Caco-2 (cell line): ENCODE data around the gene KLK14. TPM values are rescaled to one million over a fixed set of nuclear protein-coding genes. Genes with fewer than 3 reads are reported as not detected.

ENCODE experiments used
- BruUV-seq: library from RNA; stranded (reverse); fragments of 400-500 nt; replicated peaks from 2 replicates; lab custom pipeline; 2021; lab: Mats Ljungman, UMichigan
- CTCF ChIA-PET: fragments of 300-600 bp; sonication (Branson Sonifier 250); formaldehyde crosslinking; loops from one replicate; lab custom pipeline; 2022; ENCODE audit warnings: antibody characterized with exemption; lab: Charles Lee
- POLR2A ChIA-PET: fragments of 300-600 bp; sonication (Branson Sonifier 250); formaldehyde crosslinking; loops from one replicate; lab custom pipeline; 2022; ENCODE audit warnings: antibody characterized with exemption; lab: Charles Lee
- DNase-seq, 2 experiments: peaks; one replicate each; pipeline versions ENCODE4 v3.0.0 to v3.0.0-alpha.2; 2020 to 2022
- H3K27me3 ChIP-seq: replicated peaks from 2 replicates; pipeline ENCODE4 v1.6.0; 2011; ENCODE audit warnings: low read length; ENCODE audit not compliant: control insufficient read depth, insufficient read depth
- H3K36me3 ChIP-seq: 2 replicates; pipeline ENCODE4 v1.5.1; 2011; ENCODE audit warnings: low read length; ENCODE audit not compliant: control insufficient read depth, insufficient read depth
- H3K4me1 ChIP-seq: fragments of 250-450 bp; sonication (Bioruptor Pico); 2 replicates; pipeline ENCODE4 v1.5.1; 2020; ENCODE audit warnings: mild to moderate bottlenecking
- H3K4me3 ChIP-seq: 2 replicates; pipeline ENCODE4 v1.5.1; 2011; ENCODE audit warnings: low read depth, mild to moderate bottlenecking, control low read depth, low read length
- H3K9me3 ChIP-seq: fragments of 250-450 bp; sonication (Bioruptor Pico); 2 replicates; pipeline ENCODE4 v1.5.1; 2020; ENCODE audit warnings: mild to moderate bottlenecking, moderate library complexity
- H3K27ac Mint-ChIP-seq: one replicate; pipeline ENCODE4 v1.8.0; 2022; ENCODE audit warnings: mixed read lengths; ENCODE audit not compliant: unreplicated experiment
- H3K27me3 Mint-ChIP-seq: one replicate; pipeline ENCODE4 v1.8.0; 2022; ENCODE audit warnings: mixed read lengths; ENCODE audit not compliant: insufficient read depth, unreplicated experiment
- H3K36me3 Mint-ChIP-seq: one replicate; pipeline ENCODE4 v1.8.0; 2022; ENCODE audit warnings: mild to moderate bottlenecking, mixed read lengths; ENCODE audit not compliant: insufficient read depth, unreplicated experiment
- H3K4me1 Mint-ChIP-seq: one replicate; pipeline ENCODE4 v1.8.0; 2022; ENCODE audit warnings: low read depth, mixed read lengths; ENCODE audit not compliant: unreplicated experiment
- H3K4me3 Mint-ChIP-seq: one replicate; pipeline ENCODE4 v1.8.0; 2022; ENCODE audit warnings: mild to moderate bottlenecking, moderate library complexity, mixed read lengths; ENCODE audit not compliant: unreplicated experiment
- H3K9me3 Mint-ChIP-seq: one replicate; pipeline ENCODE4 v1.8.0; 2022; ENCODE audit warnings: mixed read lengths; ENCODE audit not compliant: unreplicated experiment
- CTCF ChIP-seq, 2 experiments: fragments of 200-600 bp in 1 of 2; IDR thresholded peaks; 1 replicate in 1 of 2; 2 replicates in 1 of 2; pipeline versions ENCODE4 v1.5.1 to v1.8.0; 2011 to 2022; ENCODE audit warnings: antibody characterized with exemption in 1 of 2, control low read depth in 1 of 2, inconsistent platforms in 1 of 2, low read depth in 1 of 2, low read length in 1 of 2, mild to moderate bottlenecking in 1 of 2, moderate library complexity in 1 of 2; ENCODE audit not compliant: insufficient read depth in 1 of 2, severe bottlenecking in 1 of 2, unreplicated experiment in 1 of 2
- intact Hi-C: fragments of 100-400 bp; cut with micrococcal nuclease; formaldehyde crosslinking; loops from one replicate; pipeline ENCODE4 v1.10.0; 2022; ENCODE audit not compliant: unreplicated experiment
- total RNA-seq: library from RNA; stranded (reverse); gene quantifications from 2 replicates; pipeline ENCODE4 v1.2.3, GENCODE V29; 2022

KLK14 gene
- total RNA-seq, 1 experiment from 2014 or later = not detected

GRCh38 chr19:51111606-51112005, 28.9 kb upstream of the KLK14 start:
- Mint-ChIP-seq H3K27ac (no peak overlapping the region), H3K27me3 (peaks cover 3% of the 10 kb centered on the region), H3K4me1 (peaks cover 9% of the 10 kb centered on the region), H3K9me3 (no peaks in the 10 kb centered on the region), H3K4me3 (no peak overlapping the region), H3K36me3 (peaks cover 18% of the 10 kb centered on the region)
- intact Hi-C loops = no loop called here
- no peaks in the 10 kb centered on the region for H3K36me3 ChIP-seq
- H3K27me3 ChIP-seq = no peaks in the 10 kb centered on the region
- peak in 1 of 2 experiments; percentile 17 for TF ChIP-seq CTCF (IDR thresholded peaks at IDR 0.05; ENCODE audit: insufficient read depth in 1 of 2, low read depth in 1 of 2, low read length in 1 of 2, severe bottlenecking in 1 of 2, unreplicated experiment in 1 of 2)
- DNase-seq = peak in 1 of 2 experiments; percentile 36
- H3K4me3 ChIP-seq = no peak overlapping the region
- BruUV-seq = no TSS peak
- H3K4me1 ChIP-seq = no peaks in the 10 kb centered on the region
- CTCF ChIA-PET = no interaction called here
- no peaks in the 10 kb centered on the region for H3K9me3 ChIP-seq
- POLR2A ChIA-PET = no interaction called here

GRCh38 chr19:51110666-51110971, 27.9 kb upstream of the KLK14 start:
- Histone ChIP-seq H3K4me1 (no peaks in the 10 kb centered on the region), H3K9me3 (no peaks in the 10 kb centered on the region), H3K36me3 (no peaks in the 10 kb centered on the region), H3K27me3 (no peaks in the 10 kb centered on the region), H3K4me3 (no peak overlapping the region)
- Mint-ChIP-seq H3K27me3 (peaks cover 3% of the 10 kb centered on the region), H3K9me3 (no peaks in the 10 kb centered on the region), H3K4me1 (peaks cover 9% of the 10 kb centered on the region), H3K27ac (no peak overlapping the region), H3K4me3 (no peak overlapping the region), H3K36me3 (peaks cover 20% of the 10 kb centered on the region)
- no peak for DNase-seq
- CTCF ChIA-PET = interaction anchor here (0.6 kb wide), 1 partner anchor 20 kb away, joined by 3 read pairs; no protein-coding TSS in a partner anchor
- POLR2A ChIA-PET = no interaction called here
- TF ChIP-seq CTCF (IDR thresholded peaks at IDR 0.05; ENCODE audit: insufficient read depth in 1 of 2, low read depth in 1 of 2, low read length in 1 of 2, severe bottlenecking in 1 of 2, unreplicated experiment in 1 of 2) = no peak
- BruUV-seq = no TSS peak
- intact Hi-C loops = no loop called here

GRCh38 chr19:51108805-51109146, 26.1 kb upstream of the KLK14 start:
- Histone ChIP-seq H3K27me3 (no peaks in the 10 kb centered on the region), H3K4me3 (peak overlapping the region; percentile 53), H3K36me3 (no peaks in the 10 kb centered on the region), H3K9me3 (no peaks in the 10 kb centered on the region), H3K4me1 (no peaks in the 10 kb centered on the region)
- no peaks in the 10 kb centered on the region for H3K9me3 Mint-ChIP-seq
- H3K4me1 Mint-ChIP-seq = peaks cover 9% of the 10 kb centered on the region
- no peaks in the 10 kb centered on the region for H3K27me3 Mint-ChIP-seq
- CTCF ChIA-PET = no interaction called here
- peak overlapping the region; percentile 98 for H3K27ac Mint-ChIP-seq
- no peak for DNase-seq
- POLR2A ChIA-PET = interaction anchor here (0.5 kb wide), 1 partner anchor 709 kb away, joined by 3 read pairs; no protein-coding TSS in a partner anchor
- peaks cover 33% of the 10 kb centered on the region for H3K36me3 Mint-ChIP-seq
- intact Hi-C loops = loop anchor here (1.0 kb wide), 2 partner anchors 61 to 303 kb away; no protein-coding TSS in a partner anchor
- no TSS peak for BruUV-seq
- no peak for TF ChIP-seq CTCF (IDR thresholded peaks at IDR 0.05; ENCODE audit: insufficient read depth in 1 of 2, low read depth in 1 of 2, low read length in 1 of 2, severe bottlenecking in 1 of 2, unreplicated experiment in 1 of 2)
- H3K4me3 Mint-ChIP-seq = peak overlapping the region; percentile 96
